Skin of body (tissue), 2 donors: Measurements from ENCODE around the gene MEGF6. TPM values are rescaled to one million over a fixed set of nuclear protein-coding genes. Genes with fewer than 3 reads are reported as not detected.
"Not testable (repeated sequence)": the region's sequence is repeated elsewhere in the genome, so short reads cannot be mapped to it uniquely, and the experiment has no call there.

ENCODE experiments used
- DNase-seq: peaks from one replicate; lab custom pipeline; 2025; lab: John Stamatoyannopoulos, UW
- total RNA-seq: library from RNA; depleted of rRNA; stranded (reverse); fragments of >200 nt; gene quantifications from one replicate; pipeline ENCODE4 v1.2.3, GENCODE V29; 2014

Gene MEGF6
- total RNA-seq, 1 donor from 2014 or later, result 62.5 TPM

DNA sequence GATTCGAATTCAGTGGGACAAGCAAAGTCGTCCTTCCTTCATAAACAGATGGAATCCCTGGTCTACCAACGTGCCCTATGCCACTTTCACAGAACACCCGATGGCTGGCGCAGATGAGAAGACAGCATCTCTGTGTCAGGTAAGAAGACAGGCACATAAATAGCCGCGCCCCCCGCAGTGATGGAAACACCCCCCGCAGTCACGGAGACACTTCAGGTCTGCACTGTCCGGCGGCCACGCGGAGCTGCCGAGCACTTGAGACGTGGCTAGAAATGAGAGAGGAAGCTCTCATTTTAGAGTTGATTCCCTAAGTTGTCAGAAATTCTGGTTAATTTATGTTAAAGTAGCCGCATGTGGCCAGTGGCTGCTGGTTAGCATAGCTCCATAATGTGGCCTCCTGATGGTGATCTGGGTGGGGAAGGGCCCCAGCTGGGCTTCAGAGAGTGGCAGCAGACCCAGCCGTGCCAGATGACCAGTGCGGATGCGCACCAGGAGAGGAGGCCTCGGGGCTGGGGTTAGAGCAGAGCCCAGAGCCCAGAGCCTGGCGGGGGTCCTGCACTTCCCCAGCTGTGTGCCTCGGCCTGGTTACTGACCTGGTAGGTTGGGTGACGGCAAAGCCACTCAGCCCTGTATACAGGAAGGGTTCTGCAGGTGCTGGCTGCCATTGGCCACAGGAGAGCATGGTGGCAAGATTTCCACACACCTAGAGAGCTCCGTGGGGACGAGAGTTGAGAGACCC lies 16.4 kb upstream of the MEGF6 start:
- no peak for DNase-seq

DNA sequence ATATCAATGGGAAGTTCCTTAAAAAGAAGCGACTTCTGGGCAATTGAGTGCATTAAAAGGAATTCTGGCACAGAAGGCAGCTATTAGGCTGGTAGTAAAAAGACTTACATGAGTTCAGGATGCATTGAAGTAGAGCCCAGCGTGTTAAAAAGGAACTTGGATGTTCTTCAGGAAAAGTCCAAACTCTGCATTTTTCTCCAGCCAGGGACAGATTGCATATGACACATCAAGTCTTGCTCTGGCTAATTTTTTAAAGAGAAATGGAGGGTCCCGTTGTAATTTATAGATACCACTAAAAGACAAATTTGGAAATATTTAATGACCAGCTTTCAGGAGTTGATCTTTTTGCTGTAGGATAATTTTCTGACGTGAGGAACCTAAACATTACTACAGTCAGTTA lies 14.7 kb upstream of the MEGF6 start:
- DNase-seq, result no peak

DNA sequence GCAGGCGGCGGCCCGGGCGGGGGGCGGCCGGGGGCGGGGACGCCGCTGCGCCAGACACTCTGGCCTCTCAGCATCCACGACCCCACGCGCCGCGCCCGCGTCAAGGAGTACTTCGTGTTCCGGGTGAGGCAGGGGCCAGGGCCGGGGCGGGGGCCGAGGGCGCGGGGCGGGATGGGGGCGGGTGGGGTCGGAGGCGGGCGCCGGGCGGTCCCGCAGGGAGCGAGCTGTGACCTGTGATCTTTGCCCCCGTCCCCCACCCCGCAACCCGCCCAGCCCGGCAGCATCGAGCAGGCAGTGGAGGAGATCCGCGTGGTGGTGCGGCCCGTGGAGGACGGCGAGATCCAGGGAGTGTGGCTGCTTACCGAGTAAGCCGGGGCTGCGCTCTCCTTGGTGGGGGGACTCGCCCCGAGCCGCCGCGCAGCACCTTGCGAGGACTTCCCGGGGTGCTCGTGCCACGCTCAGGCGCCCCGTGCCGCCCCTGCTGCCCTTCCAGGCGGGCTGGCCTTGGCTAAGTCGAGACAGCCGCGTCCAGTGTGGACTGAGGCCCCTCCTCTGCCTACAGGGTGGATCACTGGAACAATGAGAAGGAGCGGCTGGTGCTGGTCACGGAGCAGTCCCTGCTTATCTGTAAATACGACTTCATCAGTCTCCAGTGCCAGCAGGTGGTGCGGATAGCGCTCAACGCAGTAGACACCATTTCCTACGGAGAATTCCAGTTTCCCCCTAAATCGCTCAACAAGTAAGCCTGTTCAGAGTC lies 14.0 kb upstream of the MEGF6 start:
- DNase-seq, result no peak

DNA sequence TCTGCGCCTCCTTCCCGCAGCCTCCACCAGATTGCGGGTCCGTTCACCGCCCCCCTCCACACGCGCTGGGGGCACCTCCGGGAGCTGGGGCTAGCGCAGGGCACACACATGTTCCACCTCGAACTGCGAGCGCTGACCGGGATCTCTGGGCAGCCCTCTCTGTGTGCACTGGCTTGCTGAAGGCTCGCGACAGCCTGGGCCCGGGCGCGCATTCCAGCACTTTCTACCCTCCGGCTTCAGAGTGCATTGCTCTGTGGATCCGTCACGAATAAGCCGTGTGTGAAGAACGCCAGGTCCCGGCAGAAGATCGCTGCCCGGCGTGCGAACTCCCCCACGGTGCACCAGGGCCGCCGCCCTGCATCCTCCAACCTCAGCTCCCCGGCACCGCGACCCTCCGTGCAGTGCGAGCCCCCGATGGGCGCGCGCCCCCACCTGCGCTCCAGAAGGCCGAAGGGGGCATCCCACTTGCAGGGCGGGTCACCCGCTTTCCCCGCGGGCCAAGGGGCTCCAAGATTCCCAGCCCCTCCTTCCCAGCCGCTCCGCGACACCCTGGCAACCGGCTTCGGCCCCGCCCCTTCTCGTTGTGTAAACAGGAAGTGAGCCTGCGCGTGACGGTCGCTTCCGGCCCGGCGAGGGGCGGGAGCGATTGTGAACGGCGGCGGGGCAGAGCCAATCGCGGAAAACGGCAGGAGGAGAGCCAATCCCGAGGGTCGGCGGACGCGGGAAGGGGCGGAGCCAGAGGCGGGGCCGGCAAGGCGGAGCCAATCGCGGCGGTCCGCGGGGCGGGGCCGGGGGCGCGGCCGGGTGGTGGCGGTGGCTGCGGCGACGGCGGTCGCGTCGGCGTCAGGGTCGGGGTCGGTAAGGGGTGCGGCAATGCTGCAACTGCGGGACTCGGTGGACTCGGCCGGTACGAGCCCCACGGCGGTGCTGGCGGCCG lies 13.2 kb upstream of the MEGF6 start, which contains the start of gene TPRG1L:
Gene TPRG1L, plus strand, starts transcription at position 816 of the 937 bp plus-strand sequence. Its CDS starts 58 bp downstream, at position 874.
- peak; percentile 95 for DNase-seq

DNA sequence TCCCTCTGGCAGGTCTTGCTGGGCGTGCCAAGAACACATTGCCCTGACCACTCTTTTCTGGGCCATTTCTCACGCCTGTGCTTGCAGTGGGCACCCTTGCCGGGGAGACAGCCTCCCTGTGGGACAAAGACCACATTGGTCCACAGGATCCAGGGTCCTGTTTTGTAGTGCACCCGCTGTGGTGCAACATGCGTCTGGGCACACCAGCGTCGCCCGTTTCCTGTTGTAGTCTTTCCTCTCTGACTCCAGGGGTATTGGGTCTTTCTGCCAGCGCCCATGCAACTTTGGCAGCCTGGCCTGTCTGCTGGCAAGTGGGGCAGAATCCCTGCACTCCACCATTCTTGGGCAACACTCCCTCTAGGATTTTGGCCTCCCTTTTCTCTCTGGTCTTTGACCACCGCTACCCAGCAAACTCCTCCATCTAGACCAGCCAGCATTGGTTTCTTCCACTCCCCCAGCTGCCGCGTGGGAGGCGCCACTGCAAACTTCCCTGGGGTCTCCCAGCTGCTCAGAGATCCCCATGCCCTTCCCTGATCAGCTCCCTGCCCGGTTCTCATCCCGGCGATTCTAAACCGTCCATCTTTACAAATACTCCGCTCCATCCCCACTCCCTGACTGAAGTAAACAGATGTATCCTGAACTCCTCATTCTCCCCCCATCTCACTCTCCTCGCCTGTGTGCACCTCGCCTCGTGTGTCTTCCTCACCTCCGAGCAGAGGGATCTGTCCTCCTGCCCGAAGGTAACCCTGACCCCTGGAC lies 12.3 kb upstream of the MEGF6 start:
- DNase-seq, result no peak

DNA sequence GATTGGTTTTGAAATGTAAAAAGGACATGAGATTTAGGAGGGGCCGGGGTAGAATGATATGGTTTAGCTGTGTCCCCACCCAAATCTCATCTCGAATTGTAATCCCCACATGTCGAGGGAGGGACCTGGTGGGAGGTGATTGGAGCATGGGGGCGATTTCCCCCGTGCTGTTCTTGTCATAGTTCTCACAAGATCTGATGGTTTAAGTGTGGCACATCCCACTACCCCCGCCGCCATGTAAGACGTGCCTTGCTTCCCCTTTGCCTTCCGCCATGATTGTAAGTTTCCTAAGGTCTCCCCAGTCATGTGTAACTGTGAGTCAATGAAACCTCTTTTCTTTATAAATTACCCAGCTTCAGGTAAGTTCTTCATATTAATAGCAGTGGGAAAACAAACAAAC lies 10.8 kb upstream of the MEGF6 start:
- DNase-seq, result not testable (repeated sequence)

DNA sequence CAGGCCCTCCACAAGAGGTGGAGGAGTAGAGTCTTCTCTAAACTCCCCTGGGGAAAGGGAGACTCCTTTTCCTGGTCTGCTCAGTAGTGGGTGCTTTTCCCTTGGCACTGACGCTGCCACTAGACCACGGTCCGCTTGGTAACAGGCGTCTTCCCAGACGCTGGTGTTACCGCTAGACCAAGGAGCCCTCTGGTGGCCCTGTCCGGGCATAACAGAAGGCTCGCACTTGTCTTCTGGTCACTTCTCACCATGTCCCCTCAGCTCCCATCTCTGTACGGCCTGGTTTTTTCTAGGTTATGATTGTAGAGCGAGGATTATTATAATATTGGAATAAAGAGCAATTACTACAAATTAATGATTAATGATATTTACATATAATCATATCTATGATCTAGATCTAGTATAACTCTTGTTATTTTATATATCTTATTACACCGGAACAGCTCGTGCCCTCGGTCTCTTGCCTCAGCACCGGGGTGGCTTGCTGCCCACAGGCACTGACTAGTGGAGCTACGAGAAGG lies 9.9 kb upstream of the MEGF6 start:
- not testable (repeated sequence) for DNase-seq

DNA sequence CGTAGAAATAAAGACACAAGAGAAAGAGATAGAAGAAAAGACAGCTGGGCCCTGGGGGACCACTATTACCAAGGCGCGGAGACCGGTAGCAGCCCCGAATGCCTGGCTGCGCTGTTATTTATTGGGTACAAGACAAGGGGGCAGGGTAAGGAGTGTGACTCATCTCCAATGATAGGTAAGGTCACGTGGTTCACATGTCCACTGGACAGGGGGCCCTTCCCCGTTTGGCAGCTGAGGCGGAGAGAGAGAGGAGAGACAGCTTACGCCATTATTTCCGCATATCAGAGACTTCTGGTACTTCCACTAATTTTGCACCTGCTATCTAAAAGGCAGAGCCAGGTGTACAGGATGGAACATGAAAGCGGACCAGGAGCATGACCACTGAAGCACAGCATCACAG lies 9.4 kb upstream of the MEGF6 start:
- DNase-seq, result no peak

DNA sequence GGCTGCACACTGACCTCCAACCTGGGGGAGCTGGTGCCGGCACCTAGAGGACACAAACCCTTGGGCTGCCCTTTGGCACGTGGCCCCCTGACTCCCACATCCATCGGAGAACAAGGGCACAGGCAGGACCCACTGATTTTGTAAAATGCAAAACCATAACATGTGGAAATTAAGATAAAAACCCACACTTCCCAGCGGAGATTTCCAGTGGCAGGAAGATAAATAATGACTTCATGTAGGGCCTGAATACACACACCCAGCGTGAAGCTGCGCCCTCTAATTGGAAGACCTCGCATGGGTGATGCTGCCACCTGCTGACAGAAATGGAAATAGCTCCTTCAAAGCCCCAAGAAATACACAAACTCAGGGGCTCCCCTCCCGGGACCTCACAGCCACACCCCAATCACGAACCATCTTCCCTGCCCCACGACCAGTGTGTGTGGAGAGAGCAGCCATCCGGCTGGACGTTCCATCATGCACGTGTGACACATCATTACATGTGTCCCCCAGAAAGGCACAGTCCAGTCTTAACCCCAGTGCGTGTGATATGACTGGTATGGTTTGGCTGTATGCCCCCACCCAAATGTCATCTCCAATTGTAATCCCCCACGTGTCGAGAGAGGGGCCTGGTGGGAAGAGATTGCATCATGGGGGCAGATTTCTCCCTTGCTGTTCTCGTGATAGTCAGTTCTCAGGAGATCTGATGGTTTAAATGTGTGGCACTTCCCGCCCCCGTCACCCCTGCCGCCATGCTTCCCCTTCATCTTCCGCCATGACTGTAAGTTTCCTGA lies 7.8 kb upstream of the MEGF6 start:
- DNase-seq, result peak; percentile 82

DNA sequence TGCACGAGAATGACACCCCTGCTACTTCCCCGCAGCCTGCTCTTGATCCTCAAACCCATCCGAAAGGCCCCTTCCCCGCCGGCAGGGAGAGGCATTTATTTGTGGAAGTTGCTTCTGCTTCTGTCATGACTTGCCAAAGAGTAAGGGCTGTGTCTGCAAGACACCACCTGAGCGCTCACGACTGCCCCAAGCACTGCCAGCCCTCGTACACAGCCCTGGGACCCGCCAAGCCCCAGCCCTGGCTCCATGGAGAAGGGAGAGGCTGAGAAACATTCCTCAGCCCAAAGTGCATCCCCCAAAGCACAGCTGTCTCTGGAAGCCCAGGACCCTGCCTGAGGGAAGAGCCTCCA lies 7.2 kb upstream of the MEGF6 start:
- no peak for DNase-seq

DNA sequence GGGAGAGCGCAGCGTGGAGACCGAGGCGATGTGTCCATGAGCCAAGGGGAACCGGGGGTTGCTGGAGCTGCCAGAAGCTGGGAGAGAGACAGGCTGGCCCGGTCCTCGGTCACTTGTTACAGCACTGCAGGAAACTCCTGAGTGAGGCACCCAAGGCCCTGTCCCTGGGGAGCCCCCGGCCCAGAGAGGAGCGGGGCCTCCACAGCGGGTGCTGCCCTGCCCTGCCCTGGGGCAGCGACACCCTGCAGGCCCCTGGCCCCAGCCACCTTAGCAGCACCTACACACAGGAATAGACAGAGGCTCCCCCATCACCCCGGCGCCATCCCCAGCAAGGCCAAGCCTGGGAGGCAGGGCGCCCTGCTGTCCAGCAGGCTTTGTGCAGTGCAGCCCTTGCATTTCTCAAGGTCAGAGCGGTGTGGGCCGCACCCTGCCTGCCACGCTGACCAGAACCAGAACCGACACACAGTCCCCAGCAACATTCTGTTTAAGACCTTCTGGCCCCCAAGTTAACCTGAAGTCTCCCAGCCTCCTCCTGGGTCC lies 6.6 kb upstream of the MEGF6 start:
- DNase-seq, result no peak

DNA sequence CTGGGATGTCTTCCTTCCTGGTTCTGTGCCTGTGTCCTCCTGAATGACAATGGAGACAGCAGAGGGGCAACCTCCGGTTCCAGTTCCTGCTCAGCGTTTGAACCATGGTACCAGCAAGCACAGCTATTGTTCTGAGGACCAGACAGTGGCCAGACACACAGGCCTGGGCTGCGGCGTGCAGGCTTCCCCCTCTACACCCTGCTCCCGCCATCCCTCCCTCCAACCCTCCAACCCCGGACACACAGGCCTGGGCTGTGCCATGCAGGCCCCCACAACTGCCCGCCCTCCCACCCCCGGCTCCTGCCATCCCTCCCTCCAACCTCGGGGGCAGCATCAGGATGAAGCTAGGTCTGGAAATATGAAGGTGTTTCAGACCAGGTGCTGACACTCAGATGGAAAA lies 5.6 kb upstream of the MEGF6 start:
- DNase-seq, result no peak

DNA sequence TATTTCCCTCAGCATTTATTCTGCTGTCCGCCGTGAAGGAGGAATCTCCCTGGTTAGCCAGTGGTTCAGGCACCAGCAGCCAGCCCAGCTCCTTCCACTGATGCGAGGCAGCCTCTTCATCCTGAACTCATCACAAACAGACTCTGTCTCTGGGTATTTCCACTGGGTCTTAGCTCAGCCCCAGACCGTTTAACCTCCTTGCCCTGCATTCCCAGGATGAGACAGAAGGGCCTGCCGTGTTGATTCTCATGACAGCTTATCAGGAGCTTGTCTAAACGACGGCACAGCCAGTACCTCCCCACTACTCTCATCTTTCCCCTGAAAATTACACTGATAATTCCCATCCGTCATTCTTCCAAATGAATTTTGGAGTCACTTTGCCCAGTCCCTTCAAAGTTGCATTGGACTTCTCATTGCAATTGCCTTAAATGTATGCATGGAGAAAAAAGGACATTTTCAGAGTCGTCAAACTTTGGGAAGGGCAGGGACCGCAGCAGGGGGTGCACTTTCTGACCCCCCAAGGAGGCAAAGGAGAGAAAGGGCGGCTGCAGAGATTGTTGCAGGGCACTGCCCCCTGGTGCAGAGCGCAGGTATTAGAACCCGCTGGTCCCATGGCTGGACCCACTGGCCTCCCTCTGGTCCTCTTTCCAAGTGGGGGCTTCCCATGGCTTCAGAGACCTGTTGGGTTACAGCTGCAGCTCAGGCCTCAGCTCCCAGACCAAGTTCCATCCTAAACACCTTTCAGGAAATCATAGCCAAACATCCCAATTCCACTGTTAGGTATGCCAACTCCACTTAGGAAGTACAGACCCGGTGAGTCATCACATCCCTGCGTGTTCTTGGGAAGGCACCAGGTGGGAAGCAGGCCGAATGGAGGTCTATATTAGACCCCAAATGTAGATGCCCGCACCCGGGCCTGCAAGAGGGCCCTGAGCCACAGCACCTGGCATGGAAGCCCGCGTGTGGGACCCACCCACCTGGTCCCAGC lies 3.7 kb upstream of the MEGF6 start:
- DNase-seq, result no peak

DNA sequence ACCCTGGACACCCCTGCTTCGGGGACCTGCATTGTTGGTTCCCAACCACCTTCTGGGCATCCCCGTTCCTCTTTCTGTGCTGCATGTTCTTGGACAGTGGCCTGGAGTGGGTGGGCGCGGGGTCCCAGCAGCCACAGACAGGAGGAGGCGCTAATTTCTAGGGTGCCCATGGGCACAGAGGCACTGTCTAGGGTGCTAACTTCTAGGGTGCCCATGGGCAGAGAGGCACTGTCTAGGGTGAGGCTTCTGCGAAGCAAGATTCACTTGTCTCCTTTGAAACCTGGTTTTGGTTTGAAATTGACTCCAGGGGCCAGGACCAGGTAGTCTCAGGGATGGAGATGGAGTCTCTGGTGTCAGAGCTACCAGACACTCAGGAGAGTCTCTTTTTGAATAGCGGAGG lies 815 bp upstream of the MEGF6 start:
- no peak for DNase-seq

DNA sequence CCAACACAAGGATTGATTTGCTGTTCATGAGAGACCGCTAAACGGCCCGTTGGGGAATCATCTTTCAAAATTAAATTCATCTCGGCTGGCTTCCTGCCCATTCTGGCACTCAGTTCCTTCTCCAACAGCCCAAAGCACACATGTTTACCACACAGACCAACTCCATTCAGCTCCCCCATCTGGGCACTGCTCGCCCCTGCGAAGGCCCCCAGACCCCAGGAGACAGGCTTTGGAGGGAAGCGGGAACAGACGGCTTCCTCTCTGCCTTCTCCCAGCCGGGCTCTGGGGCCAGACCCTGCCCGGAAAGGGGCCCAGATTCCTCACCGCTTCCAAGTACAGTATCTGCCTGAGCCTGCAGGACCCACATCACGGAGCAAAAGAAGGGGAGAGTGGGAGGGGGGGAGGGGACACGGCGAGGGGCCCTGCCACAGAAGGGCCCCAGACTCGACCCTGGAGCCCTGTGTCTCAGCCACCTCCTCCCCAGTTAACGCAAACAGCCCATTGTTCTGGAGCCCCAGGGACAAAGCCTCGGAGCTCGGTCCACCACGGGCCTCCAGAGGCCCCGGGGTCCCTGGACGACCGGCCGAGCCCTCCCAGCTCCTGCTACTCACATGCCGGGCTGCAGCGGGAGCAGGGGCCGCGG lies 660 bp downstream of the MEGF6 start:
- DNase-seq, result peak; percentile 95

DNA sequence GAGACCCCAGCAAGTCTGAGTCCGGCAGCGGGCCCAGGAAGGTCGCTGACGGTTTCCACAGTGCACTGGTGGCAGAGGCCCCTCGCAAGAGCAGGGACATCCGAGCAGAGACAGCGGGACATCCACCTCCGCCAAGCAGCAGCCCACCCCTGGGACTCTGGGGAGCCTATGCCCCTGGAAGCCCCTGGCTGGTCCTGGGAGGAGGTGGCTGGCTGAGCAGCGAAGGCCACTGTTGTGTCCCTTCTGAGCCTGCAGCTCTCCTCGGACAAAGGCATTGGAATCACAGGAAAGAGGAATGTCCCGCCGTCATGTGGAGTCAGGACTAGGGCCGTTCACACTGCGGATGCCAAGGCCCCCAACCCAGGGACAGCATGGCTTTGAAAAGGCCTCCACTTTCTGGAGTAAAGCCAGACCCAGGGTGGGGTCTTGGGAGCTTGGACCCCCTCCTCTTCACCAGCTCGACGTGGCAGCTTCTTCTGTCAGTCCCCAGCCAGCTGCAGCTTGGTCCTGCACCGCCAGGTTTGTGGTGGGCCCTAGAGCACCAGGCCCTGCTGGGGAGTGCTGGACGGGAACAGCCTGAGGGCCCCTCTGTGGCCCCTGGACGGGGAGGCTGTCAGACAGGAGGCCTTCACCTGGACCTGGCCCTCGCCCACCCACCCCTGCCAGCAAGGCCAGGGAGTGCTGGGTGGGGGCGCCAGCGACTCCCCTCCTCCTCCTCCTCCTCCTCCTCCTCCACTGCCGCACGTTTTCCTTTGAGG lies 1.4 kb downstream of the MEGF6 start:
- DNase-seq, result no peak
